Suppressor macrophage treated with lipopolysaccharide for 1 hour (primary cell): ENCODE results near the gene YRDC.
A peak's percentile ranks its signal among the peaks of the same experiment; 100 is the strongest.

Experiments used
- DNase-seq, 3 donors: peaks; one replicate each; pipeline ENCODE4 v3.0.0-alpha.2; 2020 to 2022

Gene YRDC

GRCh38 chr1:37765916-37766664, 41.9 kb downstream of the YRDC start:
- peak in 2 of 3 donors; percentile 20 to 39 for DNase-seq

- no peak for DNase-seq
These were observed 43.0 kb downstream of the YRDC start, which contains the start of gene EPHA10 for GRCh38 chr1:37764888-37765441. TSS of gene EPHA10 (minus strand) at chr1:37765120. CDS start at chr1:37765066, 54 bp downstream.

GRCh38 chr1:37764414-37764825, 43.6 kb downstream of the YRDC start:
- DNase-seq: peak; percentile 44 to 71 (median 57)

- DNase-seq: no peak
These were observed 44.1 kb downstream of the YRDC start for GRCh38 chr1:37763791-37764413.

- no peak for DNase-seq
These were observed 45.5 kb downstream of the YRDC start for GRCh38 chr1:37762516-37762915.

- DNase-seq: no peak
These were observed 46.5 kb downstream of the YRDC start for GRCh38 chr1:37761416-37762095.

GRCh38 chr1:37759451-37759850, 48.6 kb downstream of the YRDC start:
- DNase-seq: no peak

- peak; percentile 20 to 31 (median 24) for DNase-seq
These were observed 52.0 kb downstream of the YRDC start for GRCh38 chr1:37755951-37756560.

- DNase-seq: peak; percentile 20 to 53 (median 20)
These were observed 52.7 kb downstream of the YRDC start for GRCh38 chr1:37755290-37755689.

- no peak for DNase-seq
These were observed 54.3 kb downstream of the YRDC start for GRCh38 chr1:37753473-37754321.
